Activated T-cell treated with anti-CD3 and anti-CD28 coated beads, Interleukin-2, amount 50 U/mL, for 1 hour (primary cell): ENCODE results near the gene PCCA.
"Not testable (repeated sequence)": the region's sequence is repeated elsewhere in the genome, so short reads cannot be mapped to it uniquely, and the experiment has no call there.

Experiments used
- DNase-seq: peaks from one replicate; pipeline ENCODE4 v3.0.0-alpha.2; 2020

PCCA gene

DNA sequence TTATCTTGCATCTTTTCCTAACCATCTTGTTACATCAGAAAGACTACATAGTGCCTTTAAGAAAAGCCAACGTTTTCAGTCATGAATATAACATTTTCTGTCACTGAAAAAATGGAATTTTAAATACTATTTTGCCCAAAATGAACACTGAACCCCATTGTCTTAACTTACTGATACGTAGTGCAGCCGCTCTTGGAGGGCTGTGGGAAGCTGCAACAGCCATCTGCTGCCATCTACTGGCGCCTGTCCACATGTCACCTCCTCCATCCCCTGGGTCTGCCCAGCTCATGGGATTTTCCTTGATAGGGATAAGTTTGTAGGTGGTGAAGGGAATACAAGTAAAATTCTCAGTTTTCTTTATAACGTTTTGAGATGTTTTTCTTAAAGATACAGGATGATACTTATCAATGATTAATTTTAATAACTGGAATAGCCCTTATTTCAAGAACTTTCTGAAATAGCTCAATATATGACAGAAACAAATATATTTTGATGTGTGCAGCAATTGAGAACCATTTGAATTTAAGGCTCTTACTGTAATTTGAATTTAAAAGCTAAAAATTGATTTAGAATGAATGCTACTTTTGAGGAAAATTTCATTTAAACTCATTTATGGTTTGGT lies 426.0 kb downstream of the PCCA start:
- peak; percentile 76 for DNase-seq

GRCh38 chr13:100515410-100515800 lies 426.5 kb downstream of the PCCA start:
- no peak for DNase-seq

- no peak for DNase-seq
These were observed 428.2 kb downstream of the PCCA start for GRCh38 chr13:100517135-100517534.

DNA sequence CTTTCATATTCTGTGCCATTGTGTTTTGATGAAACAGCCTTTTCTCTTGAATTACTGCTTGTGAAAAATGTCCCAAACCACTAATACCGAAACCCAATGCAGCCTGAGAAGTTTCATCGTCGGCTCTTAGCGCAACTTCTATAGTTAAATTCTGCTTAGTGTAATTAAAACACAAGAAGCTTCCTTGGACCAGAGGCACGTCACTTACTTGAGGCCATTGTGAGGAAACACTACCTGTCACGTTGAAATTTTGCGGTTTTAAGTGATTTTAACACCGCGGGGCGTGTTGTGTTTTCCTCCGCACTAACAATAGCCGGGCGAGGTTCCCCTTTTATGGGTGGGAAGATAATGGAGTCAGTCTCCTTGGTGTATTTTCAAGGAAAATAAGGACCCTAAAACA lies 428.8 kb downstream of the PCCA start:
- DNase-seq, result no peak

GRCh38 chr13:100518394-100519062 lies 429.6 kb downstream of the PCCA start:
- no peak for DNase-seq

DNA sequence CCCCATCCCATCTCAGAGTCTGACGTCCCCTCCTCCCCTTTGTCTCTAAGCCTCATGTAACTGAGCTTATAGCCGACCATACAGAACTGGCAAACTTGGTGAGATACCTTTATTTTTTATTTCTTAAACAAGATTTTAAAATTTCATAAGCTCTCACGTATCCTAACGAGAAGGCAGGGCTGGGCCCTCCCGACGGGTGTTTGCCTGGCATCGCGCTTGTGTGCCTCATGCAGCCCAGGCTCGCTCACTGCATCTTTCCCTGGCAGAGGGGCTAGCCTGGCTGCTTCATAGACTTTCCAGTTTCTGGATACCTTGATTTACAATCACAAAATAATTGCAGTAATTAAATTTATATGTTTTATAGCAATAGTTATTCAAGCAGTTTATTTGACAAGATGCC lies 430.7 kb downstream of the PCCA start:
- no peak for DNase-seq

- DNase-seq, result no peak
These were observed 432.3 kb downstream of the PCCA start for GRCh38 chr13:100520936-100521850.

DNA sequence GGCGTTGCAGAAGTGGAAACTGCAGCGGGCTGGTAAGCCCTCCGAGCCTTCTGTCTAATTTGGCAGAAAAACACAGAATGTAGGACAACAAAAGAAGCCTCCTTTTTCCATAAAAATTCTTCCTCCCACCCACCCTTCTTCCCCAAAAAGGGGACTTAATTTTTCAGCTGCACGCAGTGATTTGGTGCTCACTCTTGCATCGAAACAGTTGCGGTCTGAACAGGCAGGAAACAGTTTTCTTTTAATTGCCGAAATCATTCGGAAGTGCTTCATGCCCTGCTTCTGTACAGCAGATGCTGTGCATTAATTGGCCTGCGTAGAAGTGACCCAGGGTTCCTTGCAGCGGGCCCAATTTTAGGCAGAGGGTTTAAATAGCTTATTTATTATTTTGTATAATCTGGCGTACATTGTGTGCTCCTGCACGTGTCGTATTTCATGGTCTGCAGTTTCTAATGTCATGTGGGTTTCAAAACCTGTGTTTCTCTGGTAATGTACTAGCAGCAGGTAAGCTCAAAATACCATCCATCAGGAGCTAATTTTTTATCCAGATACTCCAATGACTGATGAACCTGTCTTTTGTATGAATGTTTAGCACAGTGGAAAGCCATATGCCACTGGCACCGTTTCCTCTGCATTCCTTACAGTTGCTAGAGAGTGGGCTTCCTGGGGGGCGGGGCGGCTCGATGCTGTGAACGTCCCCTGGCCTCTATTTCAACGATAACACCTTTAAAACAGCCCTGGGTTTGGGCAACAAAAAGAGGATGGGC lies 433.1 kb downstream of the PCCA start:
- no peak for DNase-seq

GRCh38 chr13:100522618-100523309 lies 433.9 kb downstream of the PCCA start:
- no peak for DNase-seq

DNA sequence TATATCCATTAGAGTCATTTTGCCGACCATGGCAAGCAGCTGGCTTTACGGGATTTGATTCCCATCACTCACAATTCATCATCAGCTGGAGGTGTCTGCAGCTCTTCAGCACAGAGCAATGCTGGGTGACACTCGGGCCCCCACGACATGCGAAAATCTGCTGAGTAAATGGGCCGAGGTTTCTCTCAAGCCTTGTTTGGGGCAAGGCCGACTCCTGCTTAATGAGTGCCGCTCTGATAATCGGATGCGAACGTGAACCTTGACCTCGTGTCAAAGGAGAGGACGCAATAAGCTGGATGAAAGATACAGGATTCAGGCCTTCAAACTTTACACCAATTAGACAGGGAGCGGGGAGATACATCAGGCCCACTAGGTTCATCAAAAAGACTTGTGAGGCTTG lies 434.5 kb downstream of the PCCA start:
- DNase-seq, result no peak

DNA sequence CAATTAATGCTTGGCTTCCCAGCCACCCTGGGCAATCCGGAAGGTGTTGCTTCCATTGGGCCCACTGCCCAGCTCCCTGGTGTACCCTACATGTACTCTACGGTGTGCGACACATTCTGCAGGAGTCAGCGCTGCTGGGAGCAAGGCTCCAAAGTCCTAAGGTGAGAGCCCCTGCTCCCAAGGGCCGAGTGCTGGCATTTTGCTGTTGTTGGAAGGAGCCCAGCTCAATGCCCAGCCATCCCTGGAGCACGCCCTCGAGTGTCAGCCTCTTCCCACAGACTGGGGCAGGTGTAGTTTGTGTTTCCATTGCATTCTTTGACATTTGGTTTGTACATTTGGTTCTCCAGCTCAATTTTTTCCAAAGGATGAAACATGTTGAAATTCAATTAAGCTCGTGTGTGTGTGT lies 435.1 kb downstream of the PCCA start:
- DNase-seq, result no peak

DNA sequence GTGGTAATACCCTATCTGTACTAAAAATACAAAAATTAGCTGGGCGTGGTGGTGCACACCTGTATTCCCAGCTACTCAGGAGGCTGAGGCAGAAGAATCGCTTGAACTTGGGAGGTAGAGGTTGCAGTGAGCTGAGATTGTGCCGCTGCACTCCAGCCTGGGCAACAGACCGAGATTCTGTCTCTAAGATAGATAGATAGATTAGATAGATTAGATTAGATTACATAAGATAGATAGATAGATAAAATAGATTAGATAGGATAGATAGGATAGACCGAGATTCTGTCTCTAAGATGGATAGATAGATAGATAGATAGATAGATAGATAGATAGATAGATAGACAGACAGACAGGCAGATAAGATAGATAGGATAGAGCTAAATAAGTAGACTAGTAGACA lies 435.8 kb downstream of the PCCA start:
- not testable (repeated sequence) for DNase-seq

DNA sequence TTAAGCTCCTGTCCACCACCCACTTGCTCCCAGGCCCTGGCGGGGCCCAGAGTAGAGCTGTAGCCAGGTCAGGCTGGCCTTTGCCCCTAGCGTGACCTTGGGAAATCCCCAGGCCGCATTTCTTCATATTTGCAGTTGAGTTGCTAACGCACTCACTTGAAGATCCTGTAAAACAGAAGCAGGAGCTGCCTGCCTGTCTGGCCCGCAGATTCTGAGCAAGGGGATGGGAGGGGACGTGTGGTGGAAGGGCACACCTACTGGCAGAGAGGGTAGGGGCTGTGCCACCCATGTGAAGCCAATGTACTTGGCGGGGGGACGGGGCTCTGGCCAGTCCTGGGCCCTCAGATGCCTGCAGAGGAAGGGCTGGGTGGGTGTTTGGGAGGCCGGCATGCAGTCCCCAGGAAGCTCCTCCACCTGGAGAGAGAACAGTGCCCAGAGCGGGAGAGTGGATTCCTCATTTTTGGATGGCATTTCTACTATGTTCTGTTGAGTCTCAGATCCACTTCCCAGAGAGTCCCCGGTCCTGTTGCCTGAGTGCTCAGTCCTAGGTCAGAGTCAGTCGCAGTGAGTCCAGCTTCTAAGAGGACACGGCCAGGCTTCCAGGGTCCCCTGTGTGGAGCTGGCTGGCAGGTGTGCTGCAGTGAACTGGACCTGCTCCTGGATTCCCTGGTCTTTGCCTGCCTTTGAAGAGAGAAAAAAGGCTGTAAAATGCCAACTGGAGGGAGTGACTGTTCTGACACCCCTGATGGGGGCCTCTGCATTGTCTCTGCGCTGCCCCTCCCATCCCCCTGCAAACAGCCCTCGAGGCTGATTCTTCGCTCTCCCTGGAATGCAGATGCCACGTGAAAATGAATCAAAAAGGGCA lies 436.8 kb downstream of the PCCA start:
- no peak for DNase-seq

GRCh38 chr13:100526318-100527000 lies 437.6 kb downstream of the PCCA start:
- DNase-seq, result no peak

GRCh38 chr13:100527644-100528043 lies 438.8 kb downstream of the PCCA start:
- DNase-seq, result no peak

DNA sequence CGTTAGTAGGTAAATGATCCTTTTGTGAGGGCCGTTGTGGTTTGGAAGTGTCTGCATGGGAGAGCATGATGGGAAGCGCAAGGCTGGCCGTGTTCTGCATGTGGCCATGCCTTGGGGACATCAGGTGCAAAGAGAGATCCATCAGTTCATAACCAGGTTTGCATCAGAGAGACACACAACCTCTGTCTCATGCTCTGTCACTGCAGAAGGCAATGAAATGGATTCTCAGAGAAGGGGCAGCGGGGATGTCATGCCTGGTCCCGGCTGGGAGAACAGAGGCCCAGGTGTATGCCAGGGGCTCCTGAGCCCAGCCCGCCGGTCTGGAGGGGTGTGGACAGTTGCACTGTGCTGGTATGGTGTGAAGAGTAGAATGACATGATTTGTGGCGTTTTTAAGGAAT lies 439.5 kb downstream of the PCCA start:
- DNase-seq, result no peak

DNA sequence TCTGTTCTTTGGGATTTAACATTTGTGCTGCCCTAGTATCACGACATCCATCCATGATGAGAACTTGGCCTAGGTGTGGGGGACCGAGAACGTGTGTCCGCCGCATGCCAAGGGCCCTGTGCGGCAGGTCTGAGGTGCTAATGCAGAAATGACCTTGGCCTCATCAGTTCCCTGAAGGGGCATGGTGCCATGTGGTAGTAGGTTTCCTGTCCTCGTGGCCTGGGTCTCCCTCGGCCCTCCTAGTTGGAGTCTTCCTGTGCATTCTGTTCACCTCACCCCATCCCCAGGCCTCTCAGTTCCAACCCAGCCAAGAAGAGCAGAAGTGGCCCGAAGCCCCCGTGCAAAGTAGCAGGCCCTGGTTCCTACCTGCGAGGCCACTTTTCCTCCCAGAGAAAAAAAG lies 439.9 kb downstream of the PCCA start:
- no peak for DNase-seq

- no peak for DNase-seq
These were observed 440.9 kb downstream of the PCCA start for GRCh38 chr13:100529666-100530377.

DNA sequence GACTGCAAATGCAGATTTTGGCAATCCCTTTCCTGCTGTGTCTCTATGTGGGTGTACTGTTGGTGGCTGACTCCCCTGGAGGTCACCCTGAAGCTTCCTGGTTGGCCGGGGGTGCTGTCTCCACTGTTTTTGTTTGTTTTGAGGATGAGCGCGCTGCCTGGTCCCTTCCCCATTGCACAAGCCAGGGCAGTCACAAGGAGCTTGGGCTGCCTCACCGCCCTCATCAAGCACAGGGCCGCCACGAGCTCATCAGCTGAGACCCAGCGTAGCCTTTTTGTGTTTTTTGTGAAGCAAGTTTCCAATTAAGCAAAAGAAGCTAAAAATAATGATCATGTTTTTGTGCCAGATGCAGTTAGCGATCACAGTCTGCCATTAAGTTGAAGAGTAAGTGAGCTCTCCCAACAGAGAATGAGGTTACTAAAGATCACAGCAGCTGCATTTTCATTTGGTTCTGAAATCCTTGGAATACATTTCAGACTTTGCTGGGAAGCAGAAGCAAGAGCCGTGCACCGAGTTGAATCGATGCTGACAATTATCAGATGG lies 441.8 kb downstream of the PCCA start:
- DNase-seq, result no peak
